Measurements from ENCODE around the gene BIRC6.
"Not testable (repeated sequence)": the region's sequence is repeated elsewhere in the genome, so short reads cannot be mapped to it uniquely, and the experiment has no call there.

- not testable (repeated sequence) for TF ChIP-seq CTCF (IDR thresholded peaks at IDR 0.05; ENCODE audit: low read length); EZH2 (IDR thresholded peaks at IDR 0.05; ENCODE audit: borderline replicate concordance, low read length)
These were observed 8.9 kb downstream of the BIRC6 start for GRCh38 chr2:32365679-32366078.

All from OCI-LY1 (cell line).